NCI-H1436 treated with DMSO at 0.1 percent for 48 hours (cell line): ENCODE results near the gene LZTR1.
"Not testable (repeated sequence)": the region's sequence is repeated elsewhere in the genome, so short reads cannot be mapped to it uniquely, and the experiment has no call there.

Experiments used
- DNase-seq: peaks from one replicate; lab custom pipeline; 2025; lab: John Stamatoyannopoulos, UW

The LZTR1 gene

GRCh38 chr22:20981787-20982562 is at the start of gene LZTR1:
TSS of gene LZTR1 (plus strand) at chr22:20982297. CDS start at chr22:20982372, 75 bp downstream.
- peak; percentile 24 for DNase-seq

- DNase-seq: no peak
Measured at GRCh38 chr22:20933910-20934309, 48.2 kb upstream of the LZTR1 start.

- DNase-seq: not testable (repeated sequence)
Measured at GRCh38 chr22:20935049-20935448, 47.0 kb upstream of the LZTR1 start.

- DNase-seq: not testable (repeated sequence)
Measured at GRCh38 chr22:20935780-20936539, 46.1 kb upstream of the LZTR1 start.

- no peak for DNase-seq
Measured at GRCh38 chr22:20937031-20937793, 44.9 kb upstream of the LZTR1 start.

- no peak for DNase-seq
Measured at GRCh38 chr22:20937794-20938671, 44.1 kb upstream of the LZTR1 start.

- DNase-seq: not testable (repeated sequence)
Measured at GRCh38 chr22:20939457-20940185, 42.5 kb upstream of the LZTR1 start.

DNA sequence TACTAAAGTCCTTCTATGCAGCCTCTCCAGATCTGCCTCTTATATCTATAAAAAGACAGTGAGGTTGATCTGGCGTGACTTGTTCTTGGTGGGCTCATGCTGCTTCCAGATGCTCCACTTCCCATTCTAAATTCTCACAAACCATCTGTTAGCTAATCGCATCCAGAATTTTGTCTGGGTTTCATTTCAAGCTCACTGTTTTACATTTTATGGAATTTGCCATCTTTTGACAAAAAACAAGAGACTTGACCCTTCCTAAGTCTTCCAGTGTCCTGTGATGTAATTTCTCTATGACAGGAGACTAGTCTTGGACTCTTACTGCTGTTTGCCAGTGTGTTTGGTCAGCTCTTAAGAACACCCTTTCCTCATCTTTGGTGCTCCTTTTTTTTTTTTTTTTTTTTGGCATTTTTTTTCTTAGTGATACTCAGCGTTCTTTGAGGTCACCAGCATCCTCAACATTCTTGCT is 41.9 kb upstream of the LZTR1 start:
- DNase-seq: no peak

DNA sequence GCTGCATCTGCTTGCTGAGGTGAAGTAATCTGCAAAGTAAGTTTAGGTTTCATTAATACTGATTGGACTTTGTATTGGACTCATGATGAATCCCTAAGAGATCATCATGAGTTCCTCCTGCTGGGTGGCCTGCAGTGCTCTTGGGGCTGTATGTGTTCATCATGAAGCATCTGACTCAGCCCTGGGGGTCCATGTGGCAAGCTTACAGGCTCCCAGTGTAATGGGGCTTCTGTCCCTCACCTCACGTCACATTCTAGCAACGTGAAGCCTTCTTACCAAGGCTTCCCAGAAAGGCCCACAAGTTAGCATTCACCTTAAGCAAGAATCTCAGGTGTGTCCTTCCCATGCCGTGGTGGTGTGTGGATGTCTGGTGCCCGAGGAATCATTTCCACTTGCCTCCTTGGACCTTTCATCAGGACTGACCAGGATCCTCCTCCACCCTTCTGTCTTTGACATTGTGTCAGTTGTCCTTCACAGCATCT is 41.2 kb upstream of the LZTR1 start:
- no peak for DNase-seq

- not testable (repeated sequence) for DNase-seq
Measured at GRCh38 chr22:20942203-20942902, 39.7 kb upstream of the LZTR1 start.

- DNase-seq: no peak
Measured at GRCh38 chr22:20943104-20943933, 38.8 kb upstream of the LZTR1 start.

GRCh38 chr22:20944042-20944441 is 38.1 kb upstream of the LZTR1 start:
- no peak for DNase-seq

DNA sequence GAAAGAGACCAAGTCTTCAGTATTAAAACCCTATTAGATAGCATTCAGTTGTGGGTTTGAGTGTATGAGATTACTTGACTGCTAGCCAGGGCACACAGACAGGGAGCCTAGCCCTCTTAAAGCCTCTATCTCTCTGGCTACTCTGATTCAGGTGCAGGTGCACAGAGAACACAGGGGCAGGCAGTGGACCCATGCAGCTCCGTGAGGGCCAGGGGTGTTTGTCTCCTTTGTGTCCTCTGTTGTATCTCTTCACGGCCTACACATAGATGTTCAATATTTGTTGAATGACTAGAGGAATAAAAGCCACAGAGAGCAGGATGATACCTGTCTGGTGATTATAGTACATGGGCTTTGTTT is 36.5 kb upstream of the LZTR1 start:
- DNase-seq: no peak

DNA sequence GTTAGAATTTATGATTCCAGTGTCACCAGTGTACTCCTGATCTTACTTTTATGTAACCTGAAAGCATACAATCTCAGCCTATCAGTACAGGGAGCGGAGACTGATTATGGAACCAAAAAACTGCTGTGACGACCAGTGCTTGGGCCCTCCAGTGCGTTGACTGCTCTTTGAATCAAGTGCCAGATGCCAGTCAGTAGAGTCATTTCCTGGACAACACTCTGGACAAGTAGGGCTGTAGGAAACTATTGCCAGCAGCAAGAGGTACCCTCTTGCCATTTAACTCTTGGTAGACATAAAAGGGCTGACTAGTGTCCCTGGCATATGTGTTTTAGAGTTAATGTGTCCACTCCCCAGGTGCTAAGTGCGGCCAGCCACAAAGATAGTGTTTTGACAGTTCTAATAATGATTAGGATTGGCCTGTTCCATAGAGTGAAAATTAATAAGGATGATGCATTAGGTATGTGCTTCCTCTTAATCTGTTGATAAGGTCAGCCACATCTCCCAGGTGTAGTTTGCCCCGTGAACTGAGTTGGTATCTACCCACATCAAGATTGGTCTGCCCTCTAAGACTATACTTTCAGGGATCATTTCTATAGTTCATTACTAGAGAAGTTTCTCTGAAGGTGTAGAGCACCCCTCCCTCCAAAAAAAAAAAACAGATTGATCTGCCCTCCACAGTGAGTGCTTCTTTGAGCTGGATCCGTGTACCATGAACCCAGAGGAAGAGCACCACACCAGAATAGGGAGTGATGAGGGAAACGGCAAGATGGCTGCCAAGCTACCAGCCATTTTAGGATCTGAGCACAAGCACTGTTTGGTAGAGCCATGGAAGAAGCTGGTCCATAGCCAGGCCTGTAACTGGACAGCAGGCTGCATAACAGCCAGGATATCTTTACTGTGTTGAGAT is 35.8 kb upstream of the LZTR1 start:
- no peak for DNase-seq

DNA sequence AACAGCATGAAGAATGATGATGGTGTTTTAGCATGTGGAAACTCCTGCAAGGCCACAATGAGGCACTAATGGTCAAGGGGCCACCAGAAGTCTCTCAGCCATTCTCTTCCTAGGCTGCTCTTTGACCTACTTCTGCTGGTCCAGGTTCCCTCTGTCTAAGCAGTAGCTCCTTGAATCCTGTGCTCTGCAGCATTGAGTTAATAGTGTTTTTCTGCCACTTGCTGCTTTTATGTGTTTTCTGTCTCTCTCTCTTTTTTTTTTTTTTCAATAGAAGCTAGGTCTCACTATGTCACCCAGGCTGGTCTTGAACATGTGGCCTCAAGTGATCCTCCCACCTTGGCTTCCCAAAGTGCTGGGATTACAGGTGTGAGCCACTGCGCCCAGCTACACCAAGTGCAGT is 35.1 kb upstream of the LZTR1 start:
- DNase-seq: no peak

DNA sequence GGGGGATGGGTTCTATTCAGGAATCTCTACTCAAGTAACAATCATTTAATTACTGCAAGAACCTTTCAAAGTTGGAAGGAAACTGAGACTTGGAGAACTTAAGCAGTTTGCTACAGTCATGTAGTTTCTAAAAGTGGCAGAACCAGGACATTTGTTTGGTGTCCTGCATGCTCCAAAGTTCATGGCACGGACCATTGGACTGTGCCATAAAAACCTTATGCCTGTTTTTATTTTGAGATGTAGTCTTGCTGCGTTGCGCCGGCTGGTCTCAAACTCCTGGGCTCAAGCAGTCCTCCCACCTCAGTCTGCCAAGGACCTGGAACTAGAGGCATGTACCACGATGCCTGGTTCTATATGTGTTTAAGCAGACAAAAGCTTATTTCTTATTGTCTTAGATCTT is 33.6 kb upstream of the LZTR1 start:
- no peak for DNase-seq

DNA sequence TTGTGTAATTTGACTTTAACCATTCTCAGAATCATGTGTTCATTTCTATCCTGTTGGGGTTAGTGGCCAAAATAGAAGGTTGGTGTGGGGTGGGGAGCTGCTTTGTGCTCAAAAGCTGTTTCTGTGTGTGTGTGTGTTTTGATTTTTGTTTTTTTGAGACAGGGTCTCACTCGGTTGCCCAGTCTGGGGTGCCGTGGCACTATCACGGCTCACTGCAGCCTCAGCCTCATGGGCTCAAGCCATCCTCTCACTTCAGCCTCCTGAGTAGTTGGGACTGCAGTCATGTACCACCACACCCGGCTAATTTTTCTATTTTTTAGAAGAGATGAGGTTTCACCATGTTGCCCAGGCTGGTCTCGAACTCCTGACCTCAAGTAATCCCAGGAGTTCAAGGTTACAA is 33.1 kb upstream of the LZTR1 start:
- no peak for DNase-seq

- DNase-seq: no peak
Measured at GRCh38 chr22:20949698-20950183, 32.4 kb upstream of the LZTR1 start.
